OCI-LY7 (cell line): ENCODE results near the gene FBXO44. TPM values are rescaled to one million over a fixed set of nuclear protein-coding genes. Genes with fewer than 3 reads are reported as not detected.

Source experiments
- BruUV-seq: library from RNA; stranded (reverse); fragments of 400-500 nt; replicated peaks from 2 replicates; lab custom pipeline; 2021; lab: Mats Ljungman, UMichigan
- CTCF ChIA-PET: fragments of 300-600 bp; sonication (Branson Sonifier 250); formaldehyde crosslinking; loops from one replicate; lab custom pipeline; 2022; ENCODE audit warnings: antibody characterized with exemption; ENCODE audit not compliant: unreplicated experiment; lab: Charles Lee
- POLR2A ChIA-PET: fragments of 300-600 bp; sonication (Branson Sonifier 250); formaldehyde crosslinking; loops from one replicate; lab custom pipeline; 2022; ENCODE audit warnings: antibody characterized with exemption; lab: Charles Lee
- DNase-seq: peaks from one replicate; pipeline ENCODE4 v3.0.0-alpha.2; 2015; ENCODE audit warnings: low spot score
- H2AFZ ChIP-seq: fragments of 200-600 bp; sonication (generic), shearing (Covaris generic); 2 replicates; pipeline ENCODE4 v1.6.1; 2014; ENCODE audit warnings: mild to moderate bottlenecking, antibody characterized with exemption, low read length, moderate library complexity
- H3K27ac ChIP-seq: fragments of 200-600 bp; sonication (generic); 2 replicates; pipeline ENCODE4 v1.5.1; 2014; ENCODE audit warnings: mixed run types, low read depth, mild to moderate bottlenecking, moderate library complexity, low read length, inconsistent platforms; ENCODE audit not compliant: poor library complexity, severe bottlenecking
- H3K36me3 ChIP-seq: fragments of 200-600 bp; sonication (generic); 2 replicates; pipeline ENCODE4 v1.6.1; 2014; ENCODE audit warnings: mild to moderate bottlenecking, antibody characterized with exemption, low read length, moderate library complexity, mixed read lengths; ENCODE audit not compliant: insufficient read depth
- H3K4me1 ChIP-seq: fragments of 200-600 bp; sonication (generic); 2 replicates; pipeline ENCODE4 v1.5.1; 2014; ENCODE audit warnings: mild to moderate bottlenecking, low read length; ENCODE audit not compliant: insufficient read depth, poor library complexity, severe bottlenecking
- H3K4me2 ChIP-seq: fragments of 200-600 bp; sonication (generic); 2 replicates; pipeline ENCODE4 v1.6.1; 2014; ENCODE audit warnings: mild to moderate bottlenecking, low read length
- H3K4me3 ChIP-seq: fragments of 200-600 bp; sonication (generic); 2 replicates; pipeline ENCODE4 v1.5.1; 2014; ENCODE audit warnings: mild to moderate bottlenecking, low read depth, low read length; ENCODE audit not compliant: poor library complexity, severe bottlenecking
- H3K79me2 ChIP-seq: fragments of 200-600 bp; sonication (generic); 2 replicates; pipeline ENCODE4 v1.6.1; 2016; ENCODE audit warnings: low read depth, mild to moderate bottlenecking, low read length, moderate library complexity, mixed read lengths; ENCODE audit not compliant: insufficient read depth
- H3K9me2 ChIP-seq: fragments of 200-600 bp; sonication (generic); 2 replicates; pipeline ENCODE4 v1.6.1; 2016; ENCODE audit warnings: mild to moderate bottlenecking, low read length, mixed read lengths; ENCODE audit not compliant: insufficient read depth
- H3K9me3 ChIP-seq: fragments of 200-600 bp; sonication (generic); 2 replicates; pipeline ENCODE4 v1.6.1; 2014; ENCODE audit warnings: mild to moderate bottlenecking, mixed run types, low read length, mixed read lengths
- H4K20me1 ChIP-seq: fragments of 200-600 bp; sonication (generic); 2 replicates; pipeline ENCODE4 v1.6.1; 2014; ENCODE audit warnings: mild to moderate bottlenecking, antibody characterized with exemption, low read length, moderate library complexity, mixed read lengths; ENCODE audit not compliant: insufficient read depth
- EZH2phosphoT487 ChIP-seq: fragments of 200-600 bp; sonication (generic); IDR thresholded peaks from 2 replicates; pipeline ENCODE4 v1.6.1; 2018; ENCODE audit warnings: low read depth, borderline replicate concordance, mild to moderate bottlenecking, mixed run types, antibody characterized with exemption, low read length, moderate library complexity, mixed read lengths
- intact Hi-C: fragments of 100-400 bp; cut with micrococcal nuclease; formaldehyde crosslinking; loops from one replicate; pipeline ENCODE4 v1.10.0; 2022; ENCODE audit not compliant: unreplicated experiment
- total RNA-seq, 2 experiments: library from RNA; depleted of rRNA in 1 of 2; stranded (reverse); fragments of >200 nt in 1 of 2; shearing (Covaris generic) in 1 of 2; gene quantifications; 2 replicates each; pipeline ENCODE4 v1.2.3, GENCODE V29; 2014 to 2022
- TF ChIP-seq, protein P1 (sequence below): fragments of 200-600 bp; sonication (generic); conservative IDR thresholded peaks from 2 replicates; pipeline ENCODE4 v1.5.1; 2014; ENCODE audit warnings: mild to moderate bottlenecking, antibody characterized with exemption, low read length, moderate library complexity, mixed read lengths

FBXO44 gene
- total RNA-seq, 2 experiments from 2014 or later, result 16.2 to 20.8 TPM

DNA sequence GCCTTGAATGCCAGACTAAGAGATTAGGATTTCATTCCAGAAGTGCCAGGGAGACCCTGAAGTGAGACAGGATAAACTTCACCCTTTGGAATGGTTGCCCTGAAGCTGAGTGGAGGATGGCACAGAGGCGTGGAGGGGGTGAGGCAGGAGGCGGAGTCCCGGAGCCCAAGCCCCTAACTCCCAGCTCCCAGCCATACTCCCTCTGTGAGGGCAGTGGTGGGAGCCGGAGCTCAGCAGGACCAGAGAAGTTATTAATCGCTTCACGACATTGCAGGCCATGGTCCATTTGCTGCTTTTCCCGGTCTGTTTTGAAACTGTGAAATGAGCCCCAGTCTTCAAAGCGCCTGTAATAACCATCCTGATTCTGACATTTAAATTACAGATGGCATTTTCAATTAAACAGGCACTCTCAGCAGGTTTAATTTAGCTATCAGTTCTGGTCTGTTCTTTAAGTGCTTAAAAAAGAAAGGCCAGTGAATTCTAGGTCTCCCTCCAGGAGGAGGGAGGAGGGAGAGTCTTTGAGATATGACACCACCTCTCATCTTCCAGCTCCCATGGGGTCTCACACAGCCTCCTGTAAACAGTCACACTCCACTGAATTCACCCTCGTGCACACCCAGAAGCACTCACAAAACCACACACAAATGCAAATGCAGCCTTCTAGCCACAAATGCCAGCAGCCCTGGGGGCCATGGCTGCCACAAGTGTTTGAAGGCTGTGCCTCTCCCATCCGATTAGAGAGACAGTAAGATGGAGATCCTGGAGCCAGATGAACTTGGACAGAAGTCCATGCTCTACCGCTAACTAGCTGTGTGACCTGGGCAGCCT is 20.1 kb upstream of the FBXO44 start:
- POLR2A ChIA-PET, result no interaction called here
- H3K36me3 ChIP-seq, result no peaks in the 10 kb centered on the region
- no peak overlapping the region for H3K4me2 ChIP-seq
- H3K9me3 ChIP-seq, result no peaks in the 10 kb centered on the region
- intact Hi-C loops, result no loop called here
- no peaks in the 10 kb centered on the region for H4K20me1 ChIP-seq
- no peak for DNase-seq
- H3K4me3 ChIP-seq, result no peak overlapping the region
- H2AFZ ChIP-seq, result no peak overlapping the region
- TF ChIP-seq EZH2phosphoT487, result no peak
- TF ChIP-seq, protein P1, sequence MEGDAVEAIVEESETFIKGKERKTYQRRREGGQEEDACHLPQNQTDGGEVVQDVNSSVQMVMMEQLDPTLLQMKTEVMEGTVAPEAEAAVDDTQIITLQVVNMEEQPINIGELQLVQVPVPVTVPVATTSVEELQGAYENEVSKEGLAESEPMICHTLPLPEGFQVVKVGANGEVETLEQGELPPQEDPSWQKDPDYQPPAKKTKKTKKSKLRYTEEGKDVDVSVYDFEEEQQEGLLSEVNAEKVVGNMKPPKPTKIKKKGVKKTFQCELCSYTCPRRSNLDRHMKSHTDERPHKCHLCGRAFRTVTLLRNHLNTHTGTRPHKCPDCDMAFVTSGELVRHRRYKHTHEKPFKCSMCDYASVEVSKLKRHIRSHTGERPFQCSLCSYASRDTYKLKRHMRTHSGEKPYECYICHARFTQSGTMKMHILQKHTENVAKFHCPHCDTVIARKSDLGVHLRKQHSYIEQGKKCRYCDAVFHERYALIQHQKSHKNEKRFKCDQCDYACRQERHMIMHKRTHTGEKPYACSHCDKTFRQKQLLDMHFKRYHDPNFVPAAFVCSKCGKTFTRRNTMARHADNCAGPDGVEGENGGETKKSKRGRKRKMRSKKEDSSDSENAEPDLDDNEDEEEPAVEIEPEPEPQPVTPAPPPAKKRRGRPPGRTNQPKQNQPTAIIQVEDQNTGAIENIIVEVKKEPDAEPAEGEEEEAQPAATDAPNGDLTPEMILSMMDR, result no peak
- no peak overlapping the region for H3K27ac ChIP-seq
- H3K4me1 ChIP-seq, result no peaks in the 10 kb centered on the region
- H3K9me2 ChIP-seq, result no peaks in the 10 kb centered on the region
- no peaks in the 10 kb centered on the region for H3K79me2 ChIP-seq
- CTCF ChIA-PET, result no interaction called here
- no TSS peak for BruUV-seq

DNA sequence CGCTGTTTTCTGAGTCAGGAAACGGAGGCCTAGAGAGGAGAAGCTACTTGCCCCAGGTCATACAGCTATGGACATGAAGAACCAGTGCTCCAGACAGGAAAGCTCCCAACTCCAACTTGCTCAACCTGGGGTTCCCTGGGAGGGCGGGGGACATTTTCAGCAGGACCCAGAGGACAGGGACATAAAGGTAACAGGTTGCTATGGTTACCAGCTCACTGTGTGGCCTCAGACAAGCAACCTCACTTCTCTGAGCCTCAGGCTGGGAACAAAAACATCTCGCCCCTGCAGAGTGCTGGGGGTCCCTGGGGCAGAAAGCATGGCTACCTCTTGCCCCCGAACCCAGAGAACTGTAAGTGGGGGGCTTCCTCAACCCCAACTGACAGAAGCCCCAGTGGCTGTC is 16.6 kb upstream of the FBXO44 start:
- no peaks in the 10 kb centered on the region for H4K20me1 ChIP-seq
- ChIA-PET CTCF (no interaction called here), POLR2A (interaction anchor here (1.0 kb wide), 1 partner anchor 173 kb away, joined by 3 read pairs; no protein-coding TSS in a partner anchor)
- H3K4me3 ChIP-seq, result no peak overlapping the region
- no peaks in the 10 kb centered on the region for H3K9me3 ChIP-seq
- H3K79me2 ChIP-seq, result no peaks in the 10 kb centered on the region
- DNase-seq, result no peak
- intact Hi-C loops, result loop anchor here (2.0 kb wide), 1 partner anchor 159 kb away; the partner anchor contains the start of gene DISP3
- no peak overlapping the region for H3K4me2 ChIP-seq
- H2AFZ ChIP-seq, result no peak overlapping the region
- peaks cover 7% of the 10 kb centered on the region for H3K4me1 ChIP-seq
- no peak overlapping the region for H3K27ac ChIP-seq
- TF ChIP-seq EZH2phosphoT487, result no peak
- TF ChIP-seq, protein P1, result no peak
- no peaks in the 10 kb centered on the region for H3K9me2 ChIP-seq
- H3K36me3 ChIP-seq, result no peaks in the 10 kb centered on the region
- no TSS peak for BruUV-seq

DNA sequence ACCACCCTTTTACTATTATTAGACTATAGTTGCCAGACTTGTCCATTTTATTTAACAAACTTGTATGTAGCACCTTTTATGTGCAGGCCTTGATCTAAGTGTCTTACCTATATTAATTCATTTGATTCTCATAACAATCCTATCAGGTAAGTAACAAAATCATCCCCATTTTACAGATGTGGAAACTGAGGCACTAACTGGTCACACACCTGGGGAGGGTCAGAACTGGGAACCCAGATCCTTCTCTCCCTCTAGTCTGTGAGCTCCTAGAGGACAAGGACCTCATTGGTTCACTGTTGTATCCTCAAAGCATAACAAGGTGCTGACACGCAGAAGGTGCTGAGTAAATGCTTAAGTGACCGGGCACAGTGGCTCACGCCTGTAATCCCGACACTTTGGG is 15.3 kb upstream of the FBXO44 start:
- H2AFZ ChIP-seq, result no peak overlapping the region
- DNase-seq, result no peak
- ChIA-PET CTCF (interaction anchor here (0.9 kb wide), 1 partner anchor 602 kb away, joined by 3 read pairs; no protein-coding TSS in a partner anchor), POLR2A (no interaction called here)
- TF ChIP-seq, protein P1, result no peak
- no peak for TF ChIP-seq EZH2phosphoT487
- no peaks in the 10 kb centered on the region for H3K79me2 ChIP-seq
- no peaks in the 10 kb centered on the region for H3K9me2 ChIP-seq
- no TSS peak for BruUV-seq
- H4K20me1 ChIP-seq, result no peaks in the 10 kb centered on the region
- peaks cover 7% of the 10 kb centered on the region for H3K4me1 ChIP-seq
- no peaks in the 10 kb centered on the region for H3K9me3 ChIP-seq
- no peak overlapping the region for H3K27ac ChIP-seq
- no peaks in the 10 kb centered on the region for H3K36me3 ChIP-seq
- no peak overlapping the region for H3K4me3 ChIP-seq
- intact Hi-C loops, result loop anchor here (2.0 kb wide), 1 partner anchor 161 kb away; the partner anchor contains the start of gene DISP3
- no peak overlapping the region for H3K4me2 ChIP-seq
